HepG2 (cell line): ENCODE measurements around the gene CERS6. TPM values are rescaled to one million over a fixed set of nuclear protein-coding genes. Genes with fewer than 3 reads are reported as not detected.
A peak's percentile ranks its signal among the peaks of the same experiment; 100 is the strongest.

ENCODE experiments used
- ARID5B ChIP-seq: IDR thresholded peaks from 2 replicates; pipeline ENCODE4 v1.4.0; 2020; ENCODE audit warnings: mild to moderate bottlenecking, missing genetic modification reagents
- ESRRA ChIP-seq: sonication (generic); formaldehyde crosslinking; IDR thresholded peaks from 2 replicates; pipeline ENCODE4 v1.5.1; 2020; ENCODE audit warnings: mild to moderate bottlenecking, low read depth, missing genetic modification reagents
- ETV5 ChIP-seq: IDR thresholded peaks from 2 replicates; pipeline ENCODE4 v1.6.1; 2018; ENCODE audit warnings: missing biosample characterization, missing genetic modification reagents, inconsistent platforms, borderline replicate concordance
- HNF4A ChIP-seq: sonication (generic); formaldehyde crosslinking; IDR thresholded peaks from 2 replicates; pipeline ENCODE4 v1.4.0; 2020; ENCODE audit warnings: missing genetic modification reagents
- HOMEZ ChIP-seq: IDR thresholded peaks from 2 replicates; pipeline ENCODE4 v1.6.1; 2016; ENCODE audit warnings: low read depth
- HOXA9 ChIP-seq: sonication (generic); formaldehyde crosslinking; IDR thresholded peaks from 2 replicates; pipeline ENCODE4 v1.8.1; 2022; ENCODE audit warnings: missing genetic modification reagents, mild to moderate bottlenecking, moderate library complexity, borderline replicate concordance
- POLR2A ChIP-seq, 2 experiments: IDR thresholded peaks; 2 replicates each; pipeline ENCODE4 v1.6.1; 2011; ENCODE audit warnings: low read depth in 2 of 2, low read length in 2 of 2, mild to moderate bottlenecking in 1 of 2, moderate library complexity in 1 of 2; ENCODE audit not compliant: insufficient read depth in 1 of 2
- RCOR2 ChIP-seq: IDR thresholded peaks from 2 replicates; pipeline ENCODE4 v1.6.1; 2016; ENCODE audit warnings: missing biosample characterization, missing genetic modification reagents
- TRIM24 ChIP-seq: sonication (generic); formaldehyde crosslinking; IDR thresholded peaks from 2 replicates; pipeline ENCODE4 v1.8.0; 2022; ENCODE audit warnings: mild to moderate bottlenecking, missing genetic modification reagents
- XRCC5 ChIP-seq: fragments of 200-400 bp; formaldehyde crosslinking; optimal IDR thresholded peaks from 2 replicates; pipeline ENCODE3; 2017; ENCODE audit warnings: mild to moderate bottlenecking, low read length
- ZMYM4 ChIP-seq: sonication (generic); formaldehyde crosslinking; IDR thresholded peaks from 2 replicates; pipeline ENCODE4 v1.8.1; 2023; ENCODE audit warnings: mild to moderate bottlenecking, missing genetic modification reagents
- ZNF17 ChIP-seq: sonication (generic); formaldehyde crosslinking; IDR thresholded peaks from 2 replicates; pipeline ENCODE4 v1.5.0; 2020; ENCODE audit warnings: mild to moderate bottlenecking, missing genetic modification reagents
- ZNF34 ChIP-seq: sonication (generic); formaldehyde crosslinking; IDR thresholded peaks from 2 replicates; pipeline ENCODE4 v1.4.0; 2020; ENCODE audit warnings: mild to moderate bottlenecking, missing genetic modification reagents, borderline replicate concordance
- ZNF496 ChIP-seq: sonication (generic); formaldehyde crosslinking; IDR thresholded peaks from 2 replicates; pipeline ENCODE4 v1.8.1; 2023; ENCODE audit warnings: mild to moderate bottlenecking, moderate library complexity, missing genetic modification reagents; ENCODE audit not compliant: insufficient replicate concordance
- ZNF891 ChIP-seq: sonication (generic); formaldehyde crosslinking; IDR thresholded peaks from 2 replicates; pipeline ENCODE4 v1.5.0; 2020; ENCODE audit warnings: mild to moderate bottlenecking, missing genetic modification reagents
- polyA plus RNA-seq, 8 experiments: library from polyadenylated mRNA; depleted of rRNA in 3 of 8; stranded (reverse) in 7 of 8; unstranded in 1 of 8; fragments of >200 nt; fragmentation: Illumina TruSeq in 4 of 8; extraction: Trizol in 4 of 8; gene quantifications; 2 replicates each; pipeline versions ENCODE4 v1.2.1 to v1.2.3, GENCODE V29; 2011 to 2016; ENCODE audit warnings: low read depth in 4 of 8, missing spikeins in 1 of 8, mixed read lengths in 1 of 8; ENCODE audit not compliant: insufficient read depth in 1 of 8
- total RNA-seq, 5 experiments: library from RNA; depleted of rRNA; stranded (reverse); fragments of >200 nt; fragmentation: Illumina TruSeq; extraction: Trizol; gene quantifications; 2 replicates each; pipeline ENCODE4 v1.2.3, GENCODE V29; 2016; ENCODE audit warnings: low read depth in 1 of 5
- TF ChIP-seq, protein P1 (sequence below): sonication (generic); formaldehyde crosslinking; IDR thresholded peaks from 2 replicates; pipeline ENCODE4 v1.4.0; 2020; ENCODE audit warnings: mild to moderate bottlenecking, low read depth, missing genetic modification reagents
- TF ChIP-seq, protein P2 (sequence below): sonication (generic); formaldehyde crosslinking; IDR thresholded peaks from 2 replicates; pipeline ENCODE4 v1.5.0; 2020; ENCODE audit warnings: mild to moderate bottlenecking, missing genetic modification reagents, borderline replicate concordance
- TF ChIP-seq, protein P3 (sequence below): IDR thresholded peaks from 2 replicates; pipeline ENCODE4 v1.6.1; 2016; ENCODE audit warnings: low read depth, borderline replicate concordance

CERS6 gene
- total and polyA plus RNA-seq, 2 of the 13 experiments (the other 11 are each of a cell fraction or from before 2014, with no cell fraction given): 10.1 to 20.3 TPM

DNA sequence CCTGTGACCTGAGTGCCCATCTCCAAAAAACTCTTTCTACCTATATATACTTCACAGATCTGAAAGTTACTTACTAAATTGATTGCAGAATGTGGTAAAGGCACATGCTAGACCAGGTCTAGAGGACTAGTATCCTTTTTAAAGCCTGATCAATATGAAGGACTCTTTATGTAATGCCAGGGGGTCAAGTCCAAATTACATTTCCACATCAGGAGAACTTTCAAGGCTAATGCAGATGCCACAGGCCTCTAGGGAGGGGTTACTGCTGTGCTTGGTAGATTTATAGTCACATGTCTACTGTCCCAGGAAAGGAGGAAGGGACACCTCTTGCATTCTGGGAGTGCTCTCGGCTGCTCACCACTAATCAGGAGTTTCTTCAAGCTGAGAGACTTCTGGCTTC lies 227.9 kb downstream of the CERS6 start (continued):
- TF ChIP-seq ZMYM4 (CRISPR knock-in tag) (peak; percentile 33; the same call in 1 of the 2 replicates), ZNF496 (CRISPR knock-in tag) (no peak), ZNF891 (CRISPR knock-in tag) (no peak), ARID5B (CRISPR knock-in tag) (0 out of 2 replicates have a peak, but pooled peaks have one; percentile 18), HOXA9 (no peak), TRIM24 (CRISPR knock-in tag) (no peak), ETV5 (CRISPR knock-in tag) (no peak), RCOR2 (CRISPR knock-in tag) (no peak), ESRRA (CRISPR knock-in tag) (no peak), ZNF34 (no peak), HOMEZ (CRISPR knock-in tag) (peak; percentile 28; the same call in 1 of the 2 replicates), ZNF17 (CRISPR knock-in tag) (no peak), XRCC5 (no peak), HNF4A (peak; percentile 51), POLR2A (IDR thresholded peaks at IDR 0.05; ENCODE audit: insufficient read depth in 1 of 2, low read depth in 2 of 2, low read length in 2 of 2) (no peak)
- TF ChIP-seq, protein P1, sequence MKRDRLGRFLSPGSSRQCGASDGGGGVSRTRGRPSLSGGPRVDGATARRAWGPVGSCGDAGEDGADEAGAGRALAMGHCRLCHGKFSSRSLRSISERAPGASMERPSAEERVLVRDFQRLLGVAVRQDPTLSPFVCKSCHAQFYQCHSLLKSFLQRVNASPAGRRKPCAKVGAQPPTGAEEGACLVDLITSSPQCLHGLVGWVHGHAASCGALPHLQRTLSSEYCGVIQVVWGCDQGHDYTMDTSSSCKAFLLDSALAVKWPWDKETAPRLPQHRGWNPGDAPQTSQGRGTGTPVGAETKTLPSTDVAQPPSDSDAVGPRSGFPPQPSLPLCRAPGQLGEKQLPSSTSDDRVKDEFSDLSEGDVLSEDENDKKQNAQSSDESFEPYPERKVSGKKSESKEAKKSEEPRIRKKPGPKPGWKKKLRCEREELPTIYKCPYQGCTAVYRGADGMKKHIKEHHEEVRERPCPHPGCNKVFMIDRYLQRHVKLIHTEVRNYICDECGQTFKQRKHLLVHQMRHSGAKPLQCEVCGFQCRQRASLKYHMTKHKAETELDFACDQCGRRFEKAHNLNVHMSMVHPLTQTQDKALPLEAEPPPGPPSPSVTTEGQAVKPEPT: no peak
- TF ChIP-seq, protein P2, sequence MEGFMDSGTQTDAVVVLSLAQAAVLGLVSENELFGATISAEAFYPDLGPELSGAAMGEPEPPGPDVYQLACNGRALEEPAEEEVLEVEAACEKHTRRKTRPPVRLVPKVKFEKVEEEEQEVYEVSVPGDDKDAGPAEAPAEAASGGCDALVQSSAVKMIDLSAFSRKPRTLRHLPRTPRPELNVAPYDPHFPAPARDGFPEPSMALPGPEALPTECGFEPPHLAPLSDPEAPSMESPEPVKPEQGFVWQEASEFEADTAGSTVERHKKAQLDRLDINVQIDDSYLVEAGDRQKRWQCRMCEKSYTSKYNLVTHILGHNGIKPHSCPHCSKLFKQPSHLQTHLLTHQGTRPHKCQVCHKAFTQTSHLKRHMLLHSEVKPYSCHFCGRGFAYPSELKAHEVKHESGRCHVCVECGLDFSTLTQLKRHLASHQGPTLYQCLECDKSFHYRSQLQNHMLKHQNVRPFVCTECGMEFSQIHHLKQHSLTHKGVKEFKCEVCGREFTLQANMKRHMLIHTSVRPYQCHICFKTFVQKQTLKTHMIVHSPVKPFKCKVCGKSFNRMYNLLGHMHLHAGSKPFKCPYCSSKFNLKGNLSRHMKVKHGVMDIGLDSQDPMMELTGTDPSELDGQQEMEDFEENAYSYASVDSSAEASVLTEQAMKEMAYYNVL (CRISPR knock-in tag): no peak
- TF ChIP-seq, protein P3, sequence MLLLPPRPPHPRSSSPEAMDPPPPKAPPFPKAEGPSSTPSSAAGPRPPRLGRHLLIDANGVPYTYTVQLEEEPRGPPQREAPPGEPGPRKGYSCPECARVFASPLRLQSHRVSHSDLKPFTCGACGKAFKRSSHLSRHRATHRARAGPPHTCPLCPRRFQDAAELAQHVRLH: no peak
